Smooth muscle cell (in vitro differentiated cells): ENCODE results near the gene TRIM44. TPM values are rescaled to one million over a fixed set of nuclear protein-coding genes. Genes with fewer than 3 reads are reported as not detected.
"Not testable (repeated sequence)": the region's sequence is repeated elsewhere in the genome, so short reads cannot be mapped to it uniquely, and the experiment has no call there.

ENCODE experiments used
- DNase-seq: peaks from one replicate; lab custom pipeline; 2025; ENCODE audit not compliant: unreplicated experiment; lab: John Stamatoyannopoulos, UW
- H2AFZ ChIP-seq: fragments of 200-600 bp; sonication (generic); 2 replicates; pipeline ENCODE4 v1.6.0; 2016; ENCODE audit warnings: antibody characterized with exemption, low read depth, mild to moderate bottlenecking
- H3F3A ChIP-seq: fragments of 200-600 bp; sonication (generic); 2 replicates; pipeline ENCODE4 v1.6.0; 2017; ENCODE audit warnings: antibody characterized with exemption, low read depth
- H3K27ac ChIP-seq: fragments of 200-600 bp; sonication (generic); 2 replicates; pipeline ENCODE4 v1.5.1; 2016; ENCODE audit warnings: low read depth, mild to moderate bottlenecking
- H3K27me3 ChIP-seq: fragments of 200-600 bp; sonication (generic); 2 replicates; pipeline ENCODE4 v1.6.1; 2016; ENCODE audit warnings: low read depth, mild to moderate bottlenecking
- H3K36me3 ChIP-seq: fragments of 200-600 bp; sonication (generic); 2 replicates; pipeline ENCODE4 v1.5.1; 2016; ENCODE audit warnings: low read depth
- H3K4me1 ChIP-seq: fragments of 200-600 bp; sonication (generic); 2 replicates; pipeline ENCODE4 v1.5.1; 2016; ENCODE audit warnings: low read depth
- H3K4me2 ChIP-seq: fragments of 200-600 bp; sonication (generic); 2 replicates; pipeline ENCODE4 v1.6.0; 2016; ENCODE audit warnings: mild to moderate bottlenecking
- H3K4me3 ChIP-seq: fragments of 200-600 bp; sonication (generic); 2 replicates; pipeline ENCODE4 v1.5.1; 2016; ENCODE audit warnings: mild to moderate bottlenecking
- H3K79me2 ChIP-seq: fragments of 200-600 bp; sonication (generic); 2 replicates; pipeline ENCODE4 v1.6.0; 2016; ENCODE audit warnings: low read depth, mild to moderate bottlenecking
- H3K9ac ChIP-seq: fragments of 200-600 bp; sonication (generic); 2 replicates; pipeline ENCODE4 v1.6.0; 2016; ENCODE audit warnings: low read depth
- H3K9me3 ChIP-seq: fragments of 200-600 bp; sonication (generic); replicated peaks from 2 replicates; pipeline ENCODE4 v1.5.1; 2016; ENCODE audit warnings: low read depth
- H4K20me1 ChIP-seq: fragments of 200-600 bp; sonication (generic); 2 replicates; pipeline ENCODE4 v1.6.0; 2016; ENCODE audit warnings: low read depth
- CTCF ChIP-seq: fragments of 200-600 bp; sonication (generic); IDR thresholded peaks from 2 replicates; pipeline ENCODE4 v1.5.1; 2017; ENCODE audit warnings: borderline replicate concordance, mild to moderate bottlenecking, antibody characterized with exemption; ENCODE audit not compliant: insufficient read depth, poor library complexity, severe bottlenecking
- WGBS: methylation state at CpG from one replicate; pipeline ENCODE4 v1.1.7; 2016; ENCODE audit warnings: low lambda C conversion rate; 5-methylcytosine and 5-hydroxymethylcytosine counted together
- polyA plus RNA-seq: library from polyadenylated mRNA; unstranded; fragments of >200 nt; fragmentation: Nextera tagmentation; extraction: Ambion mirVana; gene quantifications from 2 replicates; pipeline ENCODE4 v1.2.1, GENCODE V29; 2016
- total RNA-seq: library from RNA; depleted of rRNA; stranded (reverse); fragments of >200 nt; gene quantifications from 2 replicates; pipeline ENCODE4 v1.2.3, GENCODE V29; 2014

TRIM44 gene
- total and polyA plus RNA-seq, 2 experiments from 2014 or later, result 20.9 to 32.9 TPM

GRCh38 chr11:35763765-35764164, 101.2 kb downstream of the TRIM44 start:
- Histone ChIP-seq H3F3A (no peaks in the 10 kb centered on the region), H3K9ac (no peak overlapping the region), H4K20me1 (peaks cover 79% of the 10 kb centered on the region), H3K4me1 (no peaks in the 10 kb centered on the region), H3K4me3 (no peak overlapping the region), H2AFZ (no peak overlapping the region), H3K79me2 (peaks cover 14% of the 10 kb centered on the region), H3K27me3 (no peaks in the 10 kb centered on the region), H3K36me3 (no peaks in the 10 kb centered on the region), H3K4me2 (no peak overlapping the region), H3K27ac (no peak overlapping the region), H3K9me3 (no peaks in the 10 kb centered on the region)
- 88% methylated on average over 4 of the region's 4 CpGs for WGBS
- TF ChIP-seq CTCF, result no peak
- no peak for DNase-seq

GRCh38 chr11:35764417-35764816, 101.8 kb downstream of the TRIM44 start:
- H3K36me3 ChIP-seq, result no peaks in the 10 kb centered on the region
- no peaks in the 10 kb centered on the region for H3K9me3 ChIP-seq
- no peak for TF ChIP-seq CTCF
- DNase-seq, result no peak
- no peaks in the 10 kb centered on the region for H3K27me3 ChIP-seq
- 93% methylated on average over 6 of the region's 6 CpGs for WGBS
- H3F3A ChIP-seq, result no peaks in the 10 kb centered on the region
- no peak overlapping the region for H3K4me3 ChIP-seq
- H3K27ac ChIP-seq, result no peak overlapping the region
- H3K79me2 ChIP-seq, result peaks cover 14% of the 10 kb centered on the region
- no peak overlapping the region for H3K4me2 ChIP-seq
- H3K4me1 ChIP-seq, result no peaks in the 10 kb centered on the region
- no peak overlapping the region for H2AFZ ChIP-seq
- H3K9ac ChIP-seq, result no peak overlapping the region
- peaks cover 79% of the 10 kb centered on the region for H4K20me1 ChIP-seq

DNA sequence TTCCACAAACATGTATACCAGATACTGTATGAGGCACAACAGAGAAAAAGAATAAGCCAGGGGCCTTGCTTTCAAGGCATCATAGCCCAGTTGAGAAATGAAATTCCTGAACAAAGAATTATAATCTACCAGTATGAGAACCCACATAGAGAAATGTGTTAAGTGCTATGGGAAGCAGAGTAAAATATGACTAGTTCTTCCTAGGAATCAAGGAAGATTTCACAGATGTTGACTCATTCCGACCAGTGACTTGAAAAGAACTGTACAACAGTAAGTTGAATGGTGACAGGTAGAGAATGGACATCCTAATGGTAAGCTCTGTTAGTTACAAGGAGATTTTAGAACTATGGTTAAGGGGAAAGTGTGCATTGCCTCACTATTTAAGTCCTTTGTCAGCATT, 102.6 kb downstream of the TRIM44 start:
- Histone ChIP-seq H3K79me2 (peaks cover 14% of the 10 kb centered on the region), H3K36me3 (no peaks in the 10 kb centered on the region), H3K27me3 (no peaks in the 10 kb centered on the region), H3F3A (no peaks in the 10 kb centered on the region), H2AFZ (no peak overlapping the region), H3K27ac (no peak overlapping the region), H3K4me3 (no peak overlapping the region), H3K4me1 (no peaks in the 10 kb centered on the region), H3K9ac (no peak overlapping the region), H3K9me3 (no peaks in the 10 kb centered on the region), H3K4me2 (no peak overlapping the region), H4K20me1 (peaks cover 76% of the 10 kb centered on the region)
- no peak for DNase-seq
- 97% methylated on average over 1 of the region's 1 CpG for WGBS
- TF ChIP-seq CTCF, result no peak

- no peak for TF ChIP-seq CTCF
- Histone ChIP-seq H3K9ac (no peak overlapping the region), H3K36me3 (no peaks in the 10 kb centered on the region), H3F3A (no peaks in the 10 kb centered on the region), H4K20me1 (peaks cover 75% of the 10 kb centered on the region), H3K4me3 (no peak overlapping the region), H3K79me2 (peaks cover 19% of the 10 kb centered on the region), H3K4me2 (no peak overlapping the region), H3K4me1 (no peaks in the 10 kb centered on the region), H3K27me3 (no peaks in the 10 kb centered on the region), H3K27ac (no peak overlapping the region), H2AFZ (no peak overlapping the region), H3K9me3 (no peaks in the 10 kb centered on the region)
- 92% methylated on average over 4 of the region's 4 CpGs for WGBS
- DNase-seq, result no peak
Observed at GRCh38 chr11:35766651-35767050, 104.1 kb downstream of the TRIM44 start.

DNA sequence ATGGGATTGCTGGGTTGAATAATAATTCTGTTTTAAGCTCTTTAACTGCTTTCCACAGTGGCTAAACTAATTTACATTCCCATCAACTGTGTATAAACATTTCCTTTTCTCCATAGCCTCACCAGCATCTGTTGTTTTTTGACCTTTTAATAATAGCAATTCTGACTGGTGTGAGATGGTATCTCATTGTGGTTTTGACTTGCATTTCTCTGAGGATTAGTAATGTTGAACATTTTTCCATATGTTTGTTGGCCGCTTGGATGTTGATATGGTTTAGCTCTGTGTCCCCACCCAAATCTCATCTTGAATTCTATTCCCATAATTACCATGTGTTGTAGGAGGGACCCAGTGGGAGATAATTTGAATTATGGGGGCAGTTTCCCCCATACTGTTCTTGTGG, 107.8 kb downstream of the TRIM44 start:
- not testable (repeated sequence) for H3K27me3 ChIP-seq, H3K36me3 ChIP-seq, H3K4me3 ChIP-seq, H3K27ac ChIP-seq, DNase-seq, H2AFZ ChIP-seq, H3K9me3 ChIP-seq, H3K4me1 ChIP-seq, H3F3A ChIP-seq, H3K4me2 ChIP-seq, H3K9ac ChIP-seq
- Histone ChIP-seq H4K20me1 (peaks cover 51% of the 10 kb centered on the region), H3K79me2 (peaks cover 36% of the 10 kb centered on the region)
- 25% methylated on average over 1 of the region's 1 CpG for WGBS
